ENCODE data around the gene ADAM23.

The ADAM23 gene

GRCh38 chr2:206518997-206519396 lies 75.7 kb downstream of the ADAM23 start:
- no peak for TF ChIP-seq CTCF (IDR thresholded peaks at IDR 0.05; ENCODE audit: low read depth, low read length, missing control alignments)
- DNase-seq (ENCODE audit: extremely low read depth, low read depth) = no peak

GRCh38 chr2:206520450-206520849 lies 77.1 kb downstream of the ADAM23 start:
- DNase-seq (ENCODE audit: extremely low read depth, low read depth) = no peak
- no peak for TF ChIP-seq CTCF (IDR thresholded peaks at IDR 0.05; ENCODE audit: low read depth, low read length, missing control alignments)

More at GRCh38 chr2:206518997-206519396, 75.7 kb downstream of the ADAM23 start:
- no peak overlapping the region for H3K4me3 ChIP-seq (replicated peaks; ENCODE audit: low read depth, low read length)

DNA sequence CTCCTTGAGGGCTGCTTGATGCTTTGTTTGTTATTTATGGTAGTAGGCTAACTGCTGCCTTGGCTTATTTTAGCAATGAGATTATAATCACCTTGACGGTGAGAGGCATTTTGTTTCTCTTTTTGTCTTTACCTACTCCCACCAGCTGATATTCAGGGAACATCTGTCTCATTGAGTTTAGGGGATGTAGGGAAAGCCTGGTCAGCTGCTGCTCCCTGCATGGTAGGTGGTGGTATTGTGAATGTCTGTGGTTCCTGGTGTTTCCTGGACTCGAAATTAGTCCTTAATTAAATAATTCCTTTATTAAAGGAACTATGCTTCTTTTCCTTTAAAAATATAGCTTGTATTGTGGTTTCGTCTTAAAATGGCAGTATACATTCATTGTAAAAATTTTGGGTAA lies 77.8 kb downstream of the ADAM23 start:
- DNase-seq (ENCODE audit: extremely low read depth, low read depth) = no peak
- TF ChIP-seq CTCF (IDR thresholded peaks at IDR 0.05; ENCODE audit: low read depth, low read length, missing control alignments) = no peak
- no peak overlapping the region for H3K4me3 ChIP-seq (replicated peaks; ENCODE audit: low read depth, low read length)

More at GRCh38 chr2:206520450-206520849, 77.1 kb downstream of the ADAM23 start:
- no peak overlapping the region for H3K4me3 ChIP-seq (replicated peaks; ENCODE audit: low read depth, low read length)

DNA sequence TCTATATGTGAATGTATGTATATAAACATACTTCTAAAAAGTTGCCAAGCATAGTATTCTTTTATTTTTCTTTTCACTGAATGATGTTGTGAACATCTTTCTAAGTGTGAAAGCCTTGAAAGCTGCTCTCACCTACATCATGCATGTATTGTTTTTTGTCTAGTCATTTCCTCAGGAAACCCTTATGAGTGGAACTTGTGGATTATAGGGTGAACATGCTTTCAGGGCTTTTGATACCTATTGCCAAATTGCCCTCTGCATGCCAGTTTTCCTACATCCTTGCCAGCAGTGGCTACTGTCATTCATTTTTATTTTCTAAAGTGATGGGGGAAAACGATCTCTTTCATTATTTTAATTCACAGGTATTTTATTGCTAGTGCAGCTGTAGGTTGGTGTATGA lies 78.3 kb downstream of the ADAM23 start:
- DNase-seq (ENCODE audit: extremely low read depth, low read depth) = no peak
- no peak for TF ChIP-seq CTCF (IDR thresholded peaks at IDR 0.05; ENCODE audit: low read depth, low read length, missing control alignments)
- H3K4me3 ChIP-seq (replicated peaks; ENCODE audit: low read depth, low read length) = no peak overlapping the region

- no peak for TF ChIP-seq CTCF (IDR thresholded peaks at IDR 0.05; ENCODE audit: low read depth, low read length, missing control alignments)
- no peak for DNase-seq (ENCODE audit: extremely low read depth, low read depth)
- no peak overlapping the region for H3K4me3 ChIP-seq (replicated peaks; ENCODE audit: low read depth, low read length)
Observed at GRCh38 chr2:206526416-206526815, 83.1 kb downstream of the ADAM23 start.

- no peak overlapping the region for H3K4me3 ChIP-seq (replicated peaks; ENCODE audit: low read depth, low read length)
- no peak for DNase-seq (ENCODE audit: extremely low read depth, low read depth)
- no peak for TF ChIP-seq CTCF (IDR thresholded peaks at IDR 0.05; ENCODE audit: low read depth, low read length, missing control alignments)
Observed at GRCh38 chr2:206527153-206527552, 83.8 kb downstream of the ADAM23 start.

DNA sequence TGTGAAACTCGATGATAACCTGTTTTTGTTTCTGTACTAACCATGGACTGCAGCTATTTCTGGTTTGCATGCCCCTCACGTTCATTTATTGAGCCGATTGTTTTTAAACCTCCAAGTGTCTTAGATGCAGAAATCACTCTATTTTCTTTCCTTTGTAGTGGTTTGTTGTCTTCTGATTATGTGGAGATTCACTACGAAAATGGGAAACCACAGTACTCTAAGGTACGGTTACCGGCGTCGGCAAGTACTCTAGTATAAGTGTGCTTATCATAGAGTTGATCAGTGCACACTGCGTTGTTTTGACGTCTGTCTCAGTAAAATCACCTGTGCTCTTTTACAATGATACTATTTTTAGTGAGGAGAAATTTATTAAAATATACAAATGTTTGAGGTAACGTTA lies 87.4 kb downstream of the ADAM23 start:
- TF ChIP-seq CTCF (IDR thresholded peaks at IDR 0.05; ENCODE audit: low read depth, low read length, missing control alignments) = no peak
- H3K4me3 ChIP-seq (replicated peaks; ENCODE audit: low read depth, low read length) = no peak overlapping the region
- DNase-seq (ENCODE audit: extremely low read depth, low read depth) = no peak

Measured in HFF-Myc (cell line).